Psoas muscle (tissue), 8 donors: Measurements from ENCODE around the gene CDK3. TPM values are rescaled to one million over a fixed set of nuclear protein-coding genes. Genes with fewer than 3 reads are reported as not detected.

Source experiments
- ATAC-seq, 4 donors: fragments of 200-7000 bp; cut with Tn5 transposase; one replicate each; pipeline ENCODE4 v1.9.1; 2020; ENCODE audit warnings: moderate library complexity in 3 of 4, mild to moderate bottlenecking in 2 of 4
- DNase-seq, 2 donors: peaks; one replicate each; pipeline ENCODE4 v3.0.0-alpha.2; 2020
- H3K27ac ChIP-seq: fragments of 200-600 bp; one replicate; pipeline ENCODE4 v1.8.0; 2022
- H3K27me3 ChIP-seq, 3 donors: fragments of 200-600 bp in 1 of 3; one replicate each; pipeline versions ENCODE4 v1.6.1 to v1.8.0; 2013 to 2022; ENCODE audit warnings: low read length in 2 of 3, mild to moderate bottlenecking in 2 of 3, moderate library complexity in 1 of 3; ENCODE audit not compliant: insufficient read depth in 3 of 3
- H3K36me3 ChIP-seq, 2 donors: fragments of 200-600 bp in 1 of 2; one replicate each; pipeline versions ENCODE4 v1.6.1 to v1.8.0; 2013 to 2022; ENCODE audit warnings: low read depth in 1 of 2, mild to moderate bottlenecking in 1 of 2, moderate library complexity in 1 of 2; ENCODE audit not compliant: insufficient read depth in 1 of 2
- H3K4me1 ChIP-seq: fragments of 200-600 bp; one replicate; pipeline ENCODE4 v1.8.0; 2022
- H3K4me3 ChIP-seq: fragments of 200-600 bp; one replicate; pipeline ENCODE4 v1.8.0; 2022; ENCODE audit warnings: mild to moderate bottlenecking
- H3K9me3 ChIP-seq: fragments of 200-600 bp; one replicate; pipeline ENCODE4 v1.8.0; 2022
- WGBS, 3 donors: extraction: QIAGEN DNeasy Blood & Tissue Kit; methylation state at CpG; one replicate each; pipeline versions ENCODE4 v1.1.6 to v1.1.7; 2013; 5-methylcytosine and 5-hydroxymethylcytosine counted together
- intact Hi-C, 2 donors: fragments of 100-400 bp; cut with DNase I; formaldehyde crosslinking; loops; one replicate each; pipeline versions ENCODE4 v1.11.0 to v1.14.2; 2022
- polyA plus RNA-seq, 3 donors: library from polyadenylated mRNA; stranded (reverse); fragments of 200-250 nt; gene quantifications; one replicate each; pipeline ENCODE4 v1.2.3, GENCODE V29; 2013
- total RNA-seq, 4 donors: library from RNA; stranded (reverse); fragmentation: NEBNext Ultra II Directional in 2 of 4; extraction: Animal tissue kit (Norgen Biotek cat#: 25700) in 2 of 4; gene quantifications; one replicate each; pipeline versions ENCODE4 v1.2.1 to v1.2.4, GENCODE V29; 2021 to 2023
- TF ChIP-seq, protein P1 (sequence below): fragments of 200-600 bp; IDR thresholded peaks from one replicate; pipeline ENCODE4 v1.8.0; 2022; ENCODE audit warnings: antibody characterized with exemption
- donor health status: healthy with polysubstance abuse.
- donor health status: DM: no; HTN: no; CAD: no; lungs with moderate emphysema.
- donor health status: Bipolar disorder and iron deficiency.
- donor health status: healthy.
- donor health status: DM: yes; HTN: yes; CAD: no.
- donor health status: DM: no; HTN: no; CAD: no.
- donor health status: DM: no; HTN: no; CAD: no.
- donor health status: DM: yes; HTN: yes; CAD: no.

The CDK3 gene
- total and polyA plus RNA-seq, 7 donors = 0.47 to 1.9 (median 0.64) TPM

DNA sequence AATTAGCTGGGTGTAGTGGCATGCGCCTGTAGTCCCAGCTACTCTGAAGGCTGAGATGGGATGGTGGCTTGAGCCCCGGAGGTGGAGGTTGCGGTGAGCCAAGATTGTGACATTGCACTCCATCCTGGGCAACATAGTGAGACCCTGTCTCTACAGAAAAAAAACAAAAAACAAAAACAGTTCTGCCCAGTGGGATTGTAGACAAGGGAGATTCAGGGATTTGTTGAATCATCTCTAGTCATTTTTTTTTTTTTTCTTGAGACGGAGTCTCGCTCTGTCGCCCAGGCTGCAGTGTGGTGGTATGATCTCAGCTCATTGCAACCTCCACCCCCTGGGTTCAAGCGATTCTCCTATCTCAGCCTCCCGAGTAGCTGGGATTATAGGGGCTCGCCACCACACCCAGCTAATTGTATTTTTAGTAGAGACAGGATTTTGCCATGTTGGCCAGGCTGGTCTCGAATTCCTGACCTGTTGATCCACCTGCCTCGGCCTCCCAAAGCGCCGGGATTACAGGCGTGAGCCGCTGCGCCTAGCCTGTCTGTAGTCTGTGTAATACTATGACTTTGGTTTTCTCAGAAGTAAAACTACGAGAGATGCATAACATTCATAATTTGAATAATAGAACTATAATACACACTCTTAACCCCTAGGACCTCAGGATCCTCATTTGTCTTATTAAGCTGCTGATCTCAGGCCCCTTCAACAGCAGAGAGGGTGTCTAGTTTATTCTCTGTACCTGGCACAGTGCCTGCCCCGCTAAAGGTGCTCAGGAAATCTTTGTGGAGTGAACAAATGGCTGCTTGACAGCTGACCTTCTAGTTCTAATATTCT is 20.3 kb upstream of the CDK3 start:
- H3K9me3 ChIP-seq = no peaks in the 10 kb centered on the region
- H3K4me3 ChIP-seq = peak overlapping the region; percentile 85
- no peak for ATAC-seq
- no peak for DNase-seq
- TF ChIP-seq, protein P1, sequence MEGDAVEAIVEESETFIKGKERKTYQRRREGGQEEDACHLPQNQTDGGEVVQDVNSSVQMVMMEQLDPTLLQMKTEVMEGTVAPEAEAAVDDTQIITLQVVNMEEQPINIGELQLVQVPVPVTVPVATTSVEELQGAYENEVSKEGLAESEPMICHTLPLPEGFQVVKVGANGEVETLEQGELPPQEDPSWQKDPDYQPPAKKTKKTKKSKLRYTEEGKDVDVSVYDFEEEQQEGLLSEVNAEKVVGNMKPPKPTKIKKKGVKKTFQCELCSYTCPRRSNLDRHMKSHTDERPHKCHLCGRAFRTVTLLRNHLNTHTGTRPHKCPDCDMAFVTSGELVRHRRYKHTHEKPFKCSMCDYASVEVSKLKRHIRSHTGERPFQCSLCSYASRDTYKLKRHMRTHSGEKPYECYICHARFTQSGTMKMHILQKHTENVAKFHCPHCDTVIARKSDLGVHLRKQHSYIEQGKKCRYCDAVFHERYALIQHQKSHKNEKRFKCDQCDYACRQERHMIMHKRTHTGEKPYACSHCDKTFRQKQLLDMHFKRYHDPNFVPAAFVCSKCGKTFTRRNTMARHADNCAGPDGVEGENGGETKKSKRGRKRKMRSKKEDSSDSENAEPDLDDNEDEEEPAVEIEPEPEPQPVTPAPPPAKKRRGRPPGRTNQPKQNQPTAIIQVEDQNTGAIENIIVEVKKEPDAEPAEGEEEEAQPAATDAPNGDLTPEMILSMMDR = no peak
- no peaks in the 10 kb centered on the region for H3K27me3 ChIP-seq
- H3K4me1 ChIP-seq = peaks cover 27% of the 10 kb centered on the region
- intact Hi-C loops = loop anchor here in 1 of 2 donors (2.0 kb wide), 1 partner anchor 40 kb away; the partner anchor contains the start of gene FBF1
- H3K27ac ChIP-seq = peak overlapping the region; percentile 94
- no peaks in the 10 kb centered on the region for H3K36me3 ChIP-seq
- 81 to 82% (median 82%) methylated on average over 18 of the region's 18 CpGs for WGBS, 3 donors

DNA sequence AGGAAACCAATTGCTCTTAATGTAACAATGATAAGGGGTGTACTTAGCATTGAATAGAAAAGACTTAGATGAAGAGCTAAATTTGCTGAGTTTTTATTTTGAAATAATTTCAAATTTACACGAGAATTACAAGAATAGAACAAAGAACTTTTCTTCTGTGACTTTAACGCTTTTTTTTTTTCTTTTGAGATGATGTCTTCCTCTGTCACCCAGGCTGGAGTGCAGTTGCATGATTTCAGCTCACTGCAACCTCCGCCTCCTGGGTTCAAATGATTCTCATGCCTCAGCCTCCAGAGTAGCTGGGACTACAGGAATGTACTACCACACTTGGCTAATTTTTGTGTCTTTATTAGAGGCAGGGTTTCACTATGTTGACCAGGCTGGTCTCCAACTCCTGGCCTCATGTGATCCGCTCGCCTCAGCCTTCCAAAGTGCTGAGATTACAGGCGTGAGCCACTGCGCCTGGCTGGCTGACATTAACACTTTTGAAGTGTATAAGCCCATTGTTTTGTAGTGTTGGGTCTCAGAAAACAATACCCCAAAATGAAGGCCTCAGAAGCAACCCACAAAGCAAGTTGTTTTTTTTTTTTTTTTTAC is 19.5 kb upstream of the CDK3 start:
- H3K4me3 ChIP-seq = no peak overlapping the region
- H3K27ac ChIP-seq = peak overlapping the region; percentile 94
- no peak for ATAC-seq
- TF ChIP-seq, protein P1 = no peak
- intact Hi-C loops = loop anchor here in 1 of 2 donors (2.0 kb wide), 1 partner anchor 40 kb away; the partner anchor contains the start of gene FBF1
- H3K4me1 ChIP-seq = peaks cover 20% of the 10 kb centered on the region
- no peaks in the 10 kb centered on the region for H3K27me3 ChIP-seq
- H3K9me3 ChIP-seq = no peaks in the 10 kb centered on the region
- no peak for DNase-seq
- H3K36me3 ChIP-seq = no peaks in the 10 kb centered on the region
- WGBS, 3 donors = 85% methylated on average over 7 of the region's 7 CpGs

DNA sequence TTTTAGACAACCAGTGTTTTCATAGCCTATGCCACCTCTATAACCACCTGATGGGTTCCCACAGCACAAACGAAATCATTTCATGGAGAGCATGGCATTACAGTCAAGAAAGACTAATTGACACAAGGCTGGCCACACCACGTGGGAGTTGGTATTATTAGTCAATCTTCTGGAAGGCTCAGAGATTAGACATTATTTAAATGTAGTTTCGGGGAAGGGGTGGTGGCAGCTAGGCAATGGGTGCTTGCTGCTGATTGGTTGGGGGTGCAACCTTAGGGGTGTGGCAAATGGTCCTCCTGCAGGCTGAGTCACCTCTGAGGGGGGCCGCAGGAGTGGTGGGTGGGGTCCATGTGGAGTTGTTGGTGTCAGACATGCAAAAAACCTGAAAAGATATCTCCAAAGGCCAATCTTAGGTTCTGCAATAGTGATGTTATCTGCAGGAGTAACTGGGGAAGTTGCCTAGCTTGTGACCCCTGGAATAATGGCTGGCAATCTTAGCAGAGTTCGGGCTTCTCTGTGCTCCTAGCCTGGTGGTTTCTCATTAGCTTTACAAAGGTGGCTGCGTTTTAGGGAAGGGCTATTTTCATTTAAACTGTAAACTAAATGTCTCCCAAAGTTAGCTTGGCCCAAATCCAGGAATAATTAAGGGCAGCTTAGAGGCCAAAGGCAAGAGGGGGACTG is 17.0 kb upstream of the CDK3 start:
- no peak for ATAC-seq
- intact Hi-C loops = no loop called here
- TF ChIP-seq, protein P1 = no peak
- Histone ChIP-seq H3K4me3 (no peak overlapping the region), H3K9me3 (no peaks in the 10 kb centered on the region), H3K27ac (no peak overlapping the region), H3K27me3 (no peaks in the 10 kb centered on the region), H3K36me3 (no peaks in the 10 kb centered on the region), H3K4me1 (peaks cover 7% of the 10 kb centered on the region)
- WGBS, 3 donors = 75 to 79% (median 78%) methylated on average over 6 of the region's 6 CpGs
- DNase-seq = no peak

DNA sequence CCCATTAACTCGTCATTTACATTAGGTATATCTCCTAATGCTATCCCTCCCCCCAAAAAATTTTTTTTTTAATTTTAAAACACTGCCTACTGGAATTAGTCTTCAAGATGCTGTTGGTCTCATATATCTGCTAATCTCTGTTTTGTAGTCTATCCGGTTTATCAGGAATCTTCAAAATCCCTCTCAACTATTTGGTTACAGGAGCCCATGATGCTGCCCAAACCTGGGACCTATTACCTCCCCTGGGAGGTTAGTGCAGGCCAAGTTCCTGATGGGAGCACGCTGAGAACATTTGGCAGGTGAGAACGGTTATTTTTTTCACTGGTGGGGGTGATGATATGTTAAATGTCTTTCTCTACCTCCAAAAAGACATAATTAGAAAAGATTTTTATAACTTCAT is 14.7 kb upstream of the CDK3 start:
- Histone ChIP-seq H3K4me3 (no peak overlapping the region), H3K4me1 (no peaks in the 10 kb centered on the region), H3K36me3 (no peaks in the 10 kb centered on the region), H3K27me3 (no peaks in the 10 kb centered on the region), H3K27ac (no peak overlapping the region), H3K9me3 (no peaks in the 10 kb centered on the region)
- 87 to 93% (median 90%) methylated on average over 4 of the region's 4 CpGs for WGBS, 3 donors
- TF ChIP-seq, protein P1 = no peak
- no peak for ATAC-seq
- intact Hi-C loops = no loop called here
- no peak for DNase-seq
